H1 (cell line): ENCODE results near the gene CEP97.

ENCODE experiments used
- POLR2A ChIP-seq, 2 experiments: IDR thresholded peaks; 1 replicate in 1 of 2; 2 replicates in 1 of 2; pipeline ENCODE4 v1.6.1; 2011; ENCODE audit warnings: low read depth in 2 of 2, low read length in 2 of 2, mild to moderate bottlenecking in 2 of 2; ENCODE audit errors: control extremely low read depth in 1 of 2
- ZNF274 ChIP-seq: IDR thresholded peaks from 2 replicates; pipeline ENCODE4 v1.7.0; 2012; ENCODE audit warnings: low read length, borderline replicate concordance; ENCODE audit errors: extremely low read depth

- TF ChIP-seq ZNF274: no peak
- no peak for TF ChIP-seq POLR2A (IDR thresholded peaks at IDR 0.05; ENCODE audit: control extremely low read depth in 1 of 2, low read depth in 2 of 2, low read length in 2 of 2)
Measured at GRCh38 chr3:101803939-101804338, 79.5 kb downstream of the CEP97 start.
